Left lobe of liver (tissue), 2 donors: ENCODE measurements around the gene ZBTB9. TPM values are rescaled to one million over a fixed set of nuclear protein-coding genes. Genes with fewer than 3 reads are reported as not detected.

Source experiments
- ATAC-seq: fragments of 200-7000 bp; cut with Tn5 transposase; one replicate; pipeline ENCODE4 v1.9.1; 2020; ENCODE audit warnings: mild to moderate bottlenecking, moderate library complexity
- DNase-seq: peaks from one replicate; pipeline ENCODE4 v3.0.0-alpha.2; 2020; ENCODE audit warnings: low spot score
- total RNA-seq: library from RNA; stranded (reverse); gene quantifications from one replicate; pipeline ENCODE4 v1.2.1, GENCODE V29; 2021
- donor health status: DM: no; HTN: no; CAD: no; lungs with moderate emphysema.
- donor health status: DM: no; HTN: yes; CAD: no.

Gene ZBTB9, protein sequence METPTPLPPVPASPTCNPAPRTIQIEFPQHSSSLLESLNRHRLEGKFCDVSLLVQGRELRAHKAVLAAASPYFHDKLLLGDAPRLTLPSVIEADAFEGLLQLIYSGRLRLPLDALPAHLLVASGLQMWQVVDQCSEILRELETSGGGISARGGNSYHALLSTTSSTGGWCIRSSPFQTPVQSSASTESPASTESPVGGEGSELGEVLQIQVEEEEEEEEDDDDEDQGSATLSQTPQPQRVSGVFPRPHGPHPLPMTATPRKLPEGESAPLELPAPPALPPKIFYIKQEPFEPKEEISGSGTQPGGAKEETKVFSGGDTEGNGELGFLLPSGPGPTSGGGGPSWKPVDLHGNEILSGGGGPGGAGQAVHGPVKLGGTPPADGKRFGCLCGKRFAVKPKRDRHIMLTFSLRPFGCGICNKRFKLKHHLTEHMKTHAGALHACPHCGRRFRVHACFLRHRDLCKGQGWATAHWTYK
- 2.9 TPM for total RNA-seq

DNA sequence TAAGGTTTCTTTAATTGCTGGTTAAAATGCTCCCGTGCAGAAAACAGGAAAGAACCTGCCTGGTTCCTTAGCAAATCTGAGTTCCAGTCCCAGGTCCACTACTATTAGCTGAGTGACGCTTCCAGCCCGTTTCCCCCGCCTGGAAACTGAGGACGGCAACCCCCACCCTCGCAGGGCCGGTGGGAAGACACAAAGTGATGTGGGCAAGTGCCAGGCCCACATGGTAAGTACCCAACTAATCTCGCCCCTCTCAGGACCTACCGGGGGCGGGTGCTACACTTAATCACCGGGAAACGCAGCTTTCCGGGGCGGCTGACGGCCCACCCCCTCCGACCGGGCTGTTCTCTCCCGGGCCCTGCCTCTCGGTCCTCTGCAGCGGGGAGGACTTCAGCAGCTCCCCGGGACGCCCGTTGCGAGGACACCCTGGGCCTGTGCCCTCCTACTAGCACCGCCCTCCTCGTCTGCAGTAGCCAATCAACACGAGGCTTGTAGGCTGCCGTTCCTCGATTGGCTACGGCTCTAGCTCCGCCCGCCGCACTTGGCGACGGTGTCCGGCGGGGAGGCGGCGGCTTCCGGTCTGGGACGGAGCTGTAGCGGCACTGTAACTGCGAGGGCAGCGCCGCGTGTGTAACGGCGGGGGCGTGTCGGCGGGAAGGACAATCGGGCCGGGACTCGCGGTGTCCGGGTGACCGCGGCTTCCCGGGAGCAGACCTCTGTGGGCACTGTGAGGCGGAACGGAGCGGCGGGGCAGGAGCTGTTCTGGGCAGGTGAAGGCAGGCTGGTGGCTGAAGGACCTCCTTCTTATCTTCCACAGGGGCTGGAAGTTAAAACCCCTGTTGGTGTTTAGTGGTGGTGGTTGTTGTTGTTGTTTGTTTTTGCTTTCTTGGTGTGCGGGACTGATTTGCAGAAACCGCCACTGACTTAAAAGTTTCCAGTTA is at the start of gene ZBTB9:
Gene ZBTB9, plus strand, starts transcription at position 568 of the 938 bp plus-strand sequence. CDS start 525 bp downstream, outside the sequence.
- ATAC-seq (peak; percentile 99), DNase-seq (peak; percentile 97)

GRCh38 chr6:33404884-33405283 is 49.5 kb upstream of the ZBTB9 start:
- ATAC-seq (no peak), DNase-seq (no peak)

DNA sequence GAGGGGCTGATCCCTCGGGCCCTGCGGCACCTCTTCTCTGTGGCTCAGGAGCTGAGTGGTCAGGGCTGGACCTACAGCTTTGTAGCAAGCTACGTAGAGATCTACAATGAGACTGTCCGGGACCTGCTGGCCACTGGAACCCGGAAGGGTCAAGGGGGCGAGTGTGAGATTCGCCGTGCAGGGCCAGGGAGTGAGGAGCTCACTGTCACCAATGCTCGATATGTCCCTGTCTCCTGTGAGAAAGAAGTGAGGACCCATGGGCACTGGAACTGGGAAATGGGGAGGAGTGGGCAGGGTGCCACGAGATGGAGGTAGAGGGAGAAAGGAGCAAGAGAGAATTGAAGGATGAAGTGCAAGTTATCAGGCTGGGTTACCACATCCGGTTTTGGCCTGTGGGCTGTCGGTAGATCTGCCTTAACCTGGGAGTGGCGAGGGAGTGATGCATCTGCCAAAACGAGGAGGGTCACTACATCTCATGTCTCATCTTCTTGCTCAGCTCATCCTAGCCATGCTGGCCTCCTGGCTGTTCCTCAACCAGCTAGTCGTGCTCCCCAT is 48.9 kb upstream of the ZBTB9 start:
- DNase-seq = no peak
- ATAC-seq = no peak

DNA sequence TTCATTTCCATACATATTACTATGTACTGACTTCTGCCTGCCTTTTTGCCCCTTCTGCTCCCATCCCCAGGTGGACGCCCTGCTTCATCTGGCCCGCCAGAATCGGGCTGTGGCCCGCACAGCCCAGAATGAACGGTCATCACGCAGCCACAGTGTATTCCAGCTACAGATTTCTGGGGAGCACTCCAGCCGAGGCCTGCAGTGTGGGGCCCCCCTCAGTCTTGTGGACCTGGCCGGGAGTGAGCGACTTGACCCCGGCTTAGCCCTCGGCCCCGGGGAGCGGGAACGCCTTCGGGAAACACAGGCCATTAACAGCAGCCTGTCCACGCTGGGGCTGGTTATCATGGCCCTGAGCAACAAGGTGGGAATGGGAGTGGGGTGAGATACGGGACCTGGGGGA is 48.2 kb upstream of the ZBTB9 start:
- no peak for ATAC-seq
- DNase-seq = no peak

- no peak for DNase-seq
- ATAC-seq = no peak
Observed at GRCh38 chr6:33407132-33407718, 47.2 kb upstream of the ZBTB9 start.

GRCh38 chr6:33410050-33410710 is 44.2 kb upstream of the ZBTB9 start:
- DNase-seq (peak; percentile 99), ATAC-seq (peak; percentile 85)

GRCh38 chr6:33410711-33411631 is 43.4 kb upstream of the ZBTB9 start, which contains the start of gene PHF1:
Gene PHF1 (plus strand): TSS chr6:33411014. CDS start chr6:33412264, 1,250 bp downstream.
- ATAC-seq = peak; percentile 78
- no peak for DNase-seq

DNA sequence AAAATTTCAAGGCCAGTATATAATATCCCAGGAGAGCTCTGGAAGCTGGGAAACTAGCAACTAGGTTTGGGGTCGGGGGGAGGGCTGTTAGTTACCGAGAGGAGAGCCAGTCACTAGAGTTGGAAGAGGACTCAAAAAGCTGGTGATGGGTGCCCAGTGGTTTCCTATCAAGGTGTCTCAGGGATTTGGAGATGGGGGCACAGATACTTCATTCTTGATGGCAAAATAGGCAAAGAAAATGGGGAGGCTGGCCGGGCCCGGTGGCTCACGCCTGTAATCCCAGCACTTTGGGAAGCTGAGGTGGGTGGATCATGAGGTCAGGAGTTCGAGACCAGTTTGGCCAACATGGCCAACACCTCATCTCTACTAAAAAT is 42.8 kb upstream of the ZBTB9 start:
- DNase-seq (no peak), ATAC-seq (no peak)

GRCh38 chr6:33412140-33413009 is 42.0 kb upstream of the ZBTB9 start:
- DNase-seq (no peak), ATAC-seq (no peak)

- no peak for DNase-seq
- no peak for ATAC-seq
Observed at GRCh38 chr6:33413241-33414120, 40.9 kb upstream of the ZBTB9 start.

GRCh38 chr6:33414592-33415271 is 39.6 kb upstream of the ZBTB9 start:
- ATAC-seq = no peak

GRCh38 chr6:33415831-33416230 is 38.5 kb upstream of the ZBTB9 start:
- ATAC-seq (no peak), DNase-seq (no peak)

More at GRCh38 chr6:33414592-33415271, 39.6 kb upstream of the ZBTB9 start:
- DNase-seq = no peak

GRCh38 chr6:33416386-33417127 is 37.8 kb upstream of the ZBTB9 start:
- no peak for DNase-seq
- ATAC-seq = no peak

DNA sequence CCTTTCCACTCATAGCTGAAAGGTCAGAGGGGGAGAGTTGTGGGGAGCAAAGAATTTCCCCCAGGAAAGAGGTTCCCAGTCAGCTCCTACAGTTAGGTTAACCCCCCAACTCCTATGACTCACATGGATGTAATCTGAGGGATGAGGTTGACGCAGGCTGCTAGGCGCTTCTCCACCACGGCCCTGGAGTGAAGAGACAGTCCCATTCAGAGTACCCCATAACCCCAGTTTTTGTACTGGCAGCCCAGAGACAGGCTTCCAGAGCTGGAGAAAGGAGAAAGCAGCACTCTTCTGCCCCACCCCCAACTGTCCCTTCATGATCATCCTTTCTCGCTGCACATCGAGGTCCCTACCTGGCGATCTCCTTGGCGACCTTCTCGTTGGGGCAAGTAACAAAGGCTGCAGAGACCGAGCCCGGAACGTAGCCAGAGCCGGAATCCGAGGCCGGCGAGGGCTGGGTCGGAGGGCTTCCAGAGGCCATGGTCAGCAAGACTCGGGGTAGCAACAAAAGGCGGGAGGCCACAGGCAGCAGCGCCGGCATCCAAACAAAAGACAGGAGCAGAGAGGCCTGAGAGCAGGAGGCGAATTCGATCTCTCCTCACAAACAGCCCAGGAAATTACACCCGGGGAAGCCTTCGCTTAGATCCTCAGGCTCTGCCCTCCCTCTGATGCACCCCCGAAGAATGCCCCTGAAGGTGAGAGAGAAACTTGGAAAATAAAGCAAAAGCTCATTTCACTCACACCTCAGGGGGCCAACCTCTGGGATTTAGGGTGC is 37.1 kb upstream of the ZBTB9 start:
- ATAC-seq = no peak
- no peak for DNase-seq
